NCI-H524 treated with DMSO at 0.1 percent for 48 hours (cell line): ENCODE measurements around the gene C22orf15.

ENCODE experiments used
- DNase-seq: peaks from one replicate; lab custom pipeline; 2025; lab: John Stamatoyannopoulos, UW

Gene C22orf15

DNA sequence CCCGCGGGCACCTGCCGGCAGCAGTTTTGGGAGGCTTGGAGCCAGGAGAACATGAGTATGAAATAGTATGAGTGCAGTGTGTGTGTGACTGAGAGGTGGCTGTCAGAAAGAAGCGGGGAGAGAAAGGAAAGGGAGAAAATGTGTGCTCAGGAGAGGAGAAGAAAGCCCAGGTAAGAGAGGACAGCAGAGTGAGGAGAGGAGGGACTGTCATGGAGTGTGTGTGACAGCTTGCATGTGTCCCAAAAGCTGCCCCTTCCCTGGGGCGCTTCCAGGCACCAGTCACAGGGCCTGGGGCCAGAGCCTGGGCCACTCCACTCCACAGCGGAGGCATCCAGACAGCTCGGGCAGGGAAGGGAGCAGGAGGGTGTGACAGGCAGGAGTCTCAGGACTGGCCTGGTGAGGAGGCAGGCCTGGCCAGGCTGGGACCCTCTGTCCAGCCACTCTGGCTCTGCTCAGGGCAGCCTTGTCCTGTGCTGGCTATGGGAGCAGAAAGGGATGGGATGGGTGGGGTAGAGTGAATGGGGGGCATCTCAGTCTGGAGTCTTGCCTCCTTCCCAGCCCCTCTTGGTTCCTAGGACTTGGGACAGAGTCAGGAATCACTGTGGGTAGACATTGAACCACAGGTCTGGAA lies 10.8 kb downstream of the C22orf15 start:
- no peak for DNase-seq

DNA sequence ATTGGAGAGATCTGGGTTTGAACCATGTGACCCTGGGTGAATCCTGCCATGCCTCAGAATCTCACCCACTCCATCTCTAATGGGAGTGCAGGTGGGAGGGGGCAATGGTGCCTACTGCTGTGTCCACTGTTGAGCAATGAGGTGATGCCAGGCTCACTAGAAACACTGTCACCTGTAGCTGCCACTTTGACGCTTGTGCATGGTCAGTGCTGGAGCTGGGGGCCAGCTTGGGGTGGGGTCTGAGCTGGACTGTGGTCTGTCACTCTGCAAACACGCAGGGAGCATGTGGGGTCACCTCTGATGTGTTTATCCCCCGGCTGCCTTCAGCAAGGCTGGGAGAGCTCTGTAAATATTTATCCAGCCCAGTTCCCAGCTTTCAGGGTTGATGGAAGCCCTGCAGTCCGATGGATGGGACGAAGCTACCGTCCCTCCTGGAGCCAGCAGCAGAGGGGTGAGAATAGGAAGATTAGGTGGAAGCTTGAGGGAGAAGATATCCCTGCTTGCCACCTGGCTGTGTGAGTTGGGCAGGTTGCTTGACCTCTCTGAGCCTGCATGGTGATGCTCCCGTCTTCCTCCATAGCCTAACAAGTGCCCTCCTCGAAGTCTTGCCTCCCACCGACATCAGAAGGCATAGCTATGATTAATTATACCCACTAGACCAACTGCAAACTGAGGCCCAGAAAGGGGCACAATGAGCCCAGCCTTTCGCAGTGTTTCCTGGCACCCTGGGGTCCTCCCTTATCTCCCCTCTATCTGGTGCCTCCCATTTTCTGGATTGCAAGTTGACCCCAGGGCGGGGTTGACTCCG lies 11.5 kb downstream of the C22orf15 start:
- no peak for DNase-seq

DNA sequence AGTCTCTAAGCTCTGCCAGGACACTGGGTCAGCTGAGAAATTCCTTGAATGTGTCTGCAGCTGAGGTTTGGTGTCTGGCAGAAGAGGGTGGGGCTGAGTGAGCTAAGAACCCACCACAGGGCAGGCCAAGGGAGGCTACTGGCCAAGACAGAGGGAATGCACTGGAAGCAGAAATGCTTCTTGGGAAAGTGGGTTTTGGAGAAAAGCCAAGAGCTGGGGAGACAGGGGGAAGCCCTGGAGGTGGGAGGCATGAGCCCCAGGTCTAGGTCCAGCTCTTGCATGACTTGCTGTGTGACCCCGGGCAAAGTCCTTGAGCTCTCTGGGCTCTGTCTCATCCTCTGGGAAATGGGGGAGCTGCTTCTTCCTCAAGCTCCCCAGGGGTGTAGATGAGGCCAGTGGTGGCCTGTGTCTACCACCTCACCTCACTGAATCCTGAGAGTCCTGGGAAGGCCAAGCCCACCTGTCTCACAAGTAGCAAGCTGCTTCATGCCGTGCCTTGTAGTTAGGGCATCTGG lies 12.2 kb downstream of the C22orf15 start:
- no peak for DNase-seq

DNA sequence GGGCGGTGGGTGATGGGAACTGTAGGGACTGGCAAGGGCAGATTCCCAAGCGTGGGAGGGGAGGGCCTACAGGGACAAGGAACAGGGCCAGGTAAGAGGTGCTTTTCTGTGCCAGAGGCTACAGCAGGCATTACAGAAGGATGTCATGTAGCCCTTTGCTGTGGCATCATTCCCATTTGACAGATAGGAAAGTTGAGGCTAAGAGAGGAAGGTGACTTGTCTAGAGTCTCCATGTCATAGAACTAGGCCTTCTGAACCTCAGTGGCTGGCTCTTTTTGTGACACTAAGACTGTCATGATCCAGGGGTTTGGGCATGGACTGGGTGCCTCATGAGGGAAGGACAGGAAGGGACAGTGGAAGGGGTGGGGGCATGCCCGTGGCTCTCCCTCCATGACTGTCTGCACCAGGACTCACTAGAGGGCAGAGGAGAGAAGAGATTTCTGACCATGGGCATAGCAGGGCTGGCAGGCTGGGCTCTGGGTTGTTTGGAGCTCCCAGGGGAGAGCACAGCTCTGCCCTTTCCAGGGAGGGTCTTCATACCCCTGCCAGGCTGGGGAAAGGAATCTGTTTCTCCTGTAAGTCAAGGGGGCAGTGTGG lies 13.1 kb downstream of the C22orf15 start:
- no peak for DNase-seq

DNA sequence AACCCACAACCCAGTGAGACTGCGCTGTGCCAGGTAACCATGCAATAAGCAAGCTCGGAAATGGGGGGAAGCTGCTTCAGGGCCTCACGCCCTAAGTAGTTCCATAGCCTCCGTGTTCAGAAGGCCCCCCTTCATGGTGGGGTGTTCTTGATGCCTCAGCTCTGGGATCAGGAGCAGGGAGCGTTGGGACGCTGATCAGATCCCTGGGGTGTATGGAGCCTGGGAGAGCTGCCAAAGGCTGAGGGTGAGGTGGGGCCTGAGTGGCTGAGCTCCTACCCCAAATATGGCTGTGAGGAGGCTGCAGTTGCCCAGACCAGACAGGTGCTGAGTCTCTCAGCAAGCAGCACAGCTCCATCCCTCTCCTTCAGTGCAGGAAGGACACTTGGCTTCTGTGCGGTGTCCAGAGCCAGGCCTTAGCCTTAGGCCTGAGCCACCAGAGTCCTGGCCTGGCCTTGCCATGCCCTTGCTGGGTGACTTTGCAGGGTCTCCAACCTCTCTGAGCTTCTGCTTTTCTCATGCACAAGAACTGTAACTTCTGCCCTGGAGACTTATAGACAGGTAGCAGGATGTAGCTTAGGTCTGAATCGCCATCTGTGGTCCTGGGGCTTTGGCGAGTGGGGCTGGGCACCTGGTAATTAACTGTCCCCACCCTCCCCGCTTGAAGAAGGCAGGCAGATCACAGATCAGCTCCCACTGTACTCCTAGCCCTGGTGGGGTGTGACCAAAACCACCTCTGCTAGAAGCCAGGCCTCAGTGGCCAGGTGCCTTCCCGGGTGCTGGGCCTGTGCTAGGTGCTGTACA lies 15.2 kb downstream of the C22orf15 start:
- DNase-seq: no peak

DNA sequence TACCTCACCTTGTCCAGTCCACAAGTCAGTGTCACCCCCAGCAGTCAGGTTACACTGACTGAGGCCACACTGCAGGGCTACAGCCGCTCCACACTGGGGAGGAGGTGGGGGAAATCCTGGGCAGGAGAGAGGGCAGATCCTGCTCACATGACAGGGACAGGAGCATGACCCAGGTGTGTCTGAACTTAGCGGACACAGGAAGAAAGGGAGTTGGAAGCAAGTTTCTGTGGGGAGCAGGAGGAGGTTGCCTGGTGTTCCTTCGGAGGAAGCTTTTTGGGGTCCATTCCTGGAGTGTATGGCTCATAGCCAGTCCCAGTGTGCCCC lies 15.7 kb downstream of the C22orf15 start:
- DNase-seq: no peak

DNA sequence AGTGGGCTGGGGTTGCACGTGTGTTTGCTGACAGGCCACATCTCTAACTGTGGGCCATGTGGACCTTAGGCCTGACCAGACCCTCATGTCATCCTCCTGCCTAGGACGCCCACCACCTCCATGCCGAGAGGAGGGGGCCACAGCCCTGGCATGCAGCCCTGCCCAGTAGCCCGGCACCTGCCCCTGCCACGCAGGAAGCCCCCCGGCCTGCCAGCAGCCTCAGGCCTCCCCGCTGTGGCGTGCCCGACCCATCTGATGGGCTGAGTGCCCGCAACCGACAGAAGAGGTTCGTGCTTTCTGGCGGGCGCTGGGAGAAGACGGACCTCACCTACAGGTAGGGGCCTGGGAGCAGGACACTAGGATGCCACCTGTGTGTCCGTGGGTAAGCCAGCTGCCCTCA lies 16.3 kb downstream of the C22orf15 start:
- DNase-seq: no peak

DNA sequence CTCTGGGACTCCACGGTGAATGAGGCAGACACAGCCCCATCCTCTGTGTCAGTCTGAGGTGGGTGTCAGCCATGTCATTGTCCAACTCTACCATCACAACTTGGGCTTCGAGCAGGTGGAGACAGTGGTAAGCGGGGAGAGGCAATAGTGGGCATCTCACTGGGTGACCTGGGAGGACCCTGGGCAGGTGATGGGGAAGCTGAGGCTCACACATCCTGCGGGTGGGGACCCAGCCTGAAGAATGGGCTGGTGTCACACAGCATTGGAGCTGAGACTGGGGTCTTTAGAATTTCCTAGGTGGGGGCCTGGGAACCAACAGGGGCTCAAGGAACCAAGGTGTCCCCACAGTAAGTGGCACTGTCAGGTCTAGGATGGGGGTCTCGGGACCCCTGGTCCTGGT lies 16.9 kb downstream of the C22orf15 start:
- DNase-seq: no peak

DNA sequence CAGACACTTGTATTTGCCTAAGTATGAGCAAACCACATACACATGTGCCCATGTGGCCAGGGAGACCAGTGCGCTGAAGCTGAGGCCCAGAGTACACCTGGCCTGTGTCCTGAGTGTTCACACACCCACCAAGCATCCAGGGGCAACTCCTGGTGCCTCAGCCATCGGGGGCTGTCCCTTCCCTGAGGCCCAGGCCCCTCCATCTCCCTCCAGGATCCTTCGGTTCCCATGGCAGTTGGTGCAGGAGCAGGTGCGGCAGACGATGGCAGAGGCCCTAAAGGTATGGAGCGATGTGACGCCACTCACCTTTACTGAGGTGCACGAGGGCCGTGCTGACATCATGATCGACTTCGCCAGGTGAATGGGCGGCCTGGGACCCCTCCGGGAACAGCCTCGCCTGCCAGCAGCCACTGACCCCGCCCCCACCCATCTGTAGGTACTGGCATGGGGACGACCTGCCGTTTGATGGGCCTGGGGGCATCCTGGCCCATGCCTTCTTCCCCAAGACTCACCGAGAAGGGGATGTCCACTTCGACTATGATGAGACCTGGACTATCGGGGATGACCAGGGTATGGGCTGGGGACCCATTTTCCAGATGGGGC lies 17.5 kb downstream of the C22orf15 start:
- no peak for DNase-seq

DNA sequence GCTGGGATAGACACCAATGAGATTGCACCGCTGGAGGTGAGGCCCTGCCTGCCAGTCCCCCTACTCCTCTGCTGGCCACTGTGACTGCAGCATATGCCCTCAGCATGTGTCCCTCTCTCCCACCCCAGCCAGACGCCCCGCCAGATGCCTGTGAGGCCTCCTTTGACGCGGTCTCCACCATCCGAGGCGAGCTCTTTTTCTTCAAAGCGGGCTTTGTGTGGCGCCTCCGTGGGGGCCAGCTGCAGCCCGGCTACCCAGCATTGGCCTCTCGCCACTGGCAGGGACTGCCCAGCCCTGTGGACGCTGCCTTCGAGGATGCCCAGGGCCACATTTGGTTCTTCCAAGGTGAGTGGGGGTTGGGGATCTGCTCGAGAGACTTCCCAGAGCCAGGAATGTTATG lies 18.3 kb downstream of the C22orf15 start:
- no peak for DNase-seq

DNA sequence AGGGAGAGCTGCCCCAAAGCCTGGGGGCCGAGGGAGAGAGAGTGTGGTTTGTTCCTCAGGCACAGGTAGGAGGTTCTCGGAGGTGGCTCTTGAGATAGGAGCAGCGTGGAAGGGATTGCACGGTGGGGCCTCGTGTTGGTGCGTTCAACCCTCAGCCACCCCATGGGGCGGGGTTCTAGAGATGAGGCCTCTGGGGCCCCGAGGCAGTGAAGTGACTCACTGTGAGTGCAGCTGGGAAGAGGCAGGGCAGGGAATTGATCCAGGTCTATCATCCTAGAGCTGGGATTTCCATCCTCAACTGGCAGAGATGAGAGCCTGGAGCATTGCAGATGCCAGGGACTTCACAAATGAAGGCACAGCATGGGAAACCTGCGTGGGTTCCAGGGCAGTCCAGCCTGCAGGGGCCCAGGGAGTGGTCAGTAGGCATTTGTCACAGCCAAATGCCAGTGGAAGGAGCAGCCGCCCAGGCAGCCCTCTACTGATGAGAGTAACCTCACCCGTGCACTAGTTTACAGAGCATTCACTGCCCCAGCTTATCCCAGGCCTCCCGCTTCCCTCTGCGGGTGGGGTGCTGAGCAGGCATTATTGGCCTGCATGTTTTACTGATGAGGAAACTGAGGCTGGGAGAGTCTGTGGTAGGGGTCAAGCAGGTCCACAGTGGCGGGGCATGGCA lies 18.9 kb downstream of the C22orf15 start:
- no peak for DNase-seq

DNA sequence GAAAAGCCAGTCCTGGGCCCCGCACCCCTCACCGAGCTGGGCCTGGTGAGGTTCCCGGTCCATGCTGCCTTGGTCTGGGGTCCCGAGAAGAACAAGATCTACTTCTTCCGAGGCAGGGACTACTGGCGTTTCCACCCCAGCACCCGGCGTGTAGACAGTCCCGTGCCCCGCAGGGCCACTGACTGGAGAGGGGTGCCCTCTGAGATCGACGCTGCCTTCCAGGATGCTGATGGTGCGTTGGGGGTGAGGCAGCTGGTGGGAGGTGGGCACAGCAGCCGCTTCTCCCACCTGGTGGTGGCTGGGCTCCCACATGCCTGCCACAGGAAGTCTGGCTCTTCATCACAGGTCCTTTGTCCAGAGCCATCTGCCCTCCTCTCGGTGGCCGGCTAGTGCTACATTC lies 19.5 kb downstream of the C22orf15 start:
- DNase-seq: no peak

DNA sequence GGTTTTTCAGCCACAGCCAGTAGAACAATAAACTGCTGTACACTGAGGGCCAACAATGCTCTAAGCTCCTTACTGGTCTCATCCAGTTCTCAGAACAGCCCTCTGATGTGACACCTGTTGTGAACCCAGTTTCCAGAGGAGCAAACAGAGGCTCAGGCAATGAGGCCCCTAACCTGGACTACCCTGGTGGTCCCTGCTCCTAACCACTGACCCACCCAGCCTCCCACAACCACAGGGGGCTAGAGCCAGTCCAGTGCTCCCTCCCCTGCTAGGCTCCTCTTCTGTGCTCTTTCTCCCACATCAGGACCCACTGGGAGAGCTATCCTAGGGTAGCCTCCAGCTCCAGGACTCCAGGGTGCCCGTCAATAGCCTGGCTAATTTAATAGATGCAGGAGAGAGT lies 19.9 kb downstream of the C22orf15 start:
- DNase-seq: no peak

DNA sequence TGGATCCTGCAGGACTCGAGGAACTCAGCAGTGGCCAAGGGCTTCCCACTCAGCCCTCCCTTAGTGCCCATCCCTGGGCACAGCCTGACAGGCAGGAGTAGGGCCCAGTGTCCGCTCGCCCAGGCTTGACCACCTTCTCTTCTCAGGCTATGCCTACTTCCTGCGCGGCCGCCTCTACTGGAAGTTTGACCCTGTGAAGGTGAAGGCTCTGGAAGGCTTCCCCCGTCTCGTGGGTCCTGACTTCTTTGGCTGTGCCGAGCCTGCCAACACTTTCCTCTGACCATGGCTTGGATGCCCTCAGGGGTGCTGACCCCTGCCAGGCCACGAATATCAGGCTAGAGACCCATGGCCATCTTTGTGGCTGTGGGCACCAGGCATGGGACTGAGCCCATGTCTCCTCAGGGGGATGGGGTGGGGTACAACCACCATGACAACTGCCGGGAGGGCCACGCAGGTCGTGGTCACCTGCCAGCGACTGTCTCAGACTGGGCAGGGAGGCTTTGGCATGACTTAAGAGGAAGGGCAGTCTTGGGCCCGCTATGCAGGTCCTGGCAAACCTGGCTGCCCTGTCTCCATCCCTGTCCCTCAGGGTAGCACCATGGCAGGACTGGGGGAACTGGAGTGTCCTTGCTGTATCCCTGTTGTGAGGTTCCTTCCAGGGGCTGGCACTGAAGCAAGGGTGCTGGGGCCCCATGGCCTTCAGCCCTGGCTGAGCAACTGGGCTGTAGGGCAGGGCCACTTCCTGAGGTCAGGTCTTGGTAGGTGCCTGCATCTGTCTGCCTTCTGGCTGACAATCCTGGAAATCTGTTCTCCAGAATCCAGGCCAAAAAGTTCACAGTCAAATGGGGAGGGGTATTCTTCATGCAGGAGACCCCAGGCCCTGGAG lies 20.7 kb downstream of the C22orf15 start:
- DNase-seq: no peak

DNA sequence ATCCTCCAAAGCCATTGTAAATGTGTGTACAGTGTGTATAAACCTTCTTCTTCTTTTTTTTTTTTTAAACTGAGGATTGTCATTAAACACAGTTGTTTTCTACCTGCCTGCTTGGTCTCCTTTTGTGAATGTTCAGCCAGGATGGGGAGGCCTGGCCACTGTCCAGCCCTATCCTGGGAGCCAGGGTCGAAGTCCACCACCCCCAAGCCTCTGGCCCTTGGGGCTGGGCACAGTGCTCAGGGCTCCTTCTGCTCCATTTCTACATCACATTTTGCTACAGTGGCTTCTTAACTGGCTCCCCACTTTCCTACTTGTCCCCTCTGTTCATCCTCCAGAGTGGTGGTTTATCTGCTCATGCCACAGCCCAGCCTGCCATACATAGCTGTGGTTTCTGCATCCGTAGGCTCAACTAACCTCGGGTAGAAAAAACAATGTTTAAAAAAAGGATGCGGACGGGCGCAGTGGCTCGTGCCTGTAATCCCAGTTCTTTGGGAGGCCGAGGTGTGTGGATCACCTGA lies 21.5 kb downstream of the C22orf15 start:
- no peak for DNase-seq

DNA sequence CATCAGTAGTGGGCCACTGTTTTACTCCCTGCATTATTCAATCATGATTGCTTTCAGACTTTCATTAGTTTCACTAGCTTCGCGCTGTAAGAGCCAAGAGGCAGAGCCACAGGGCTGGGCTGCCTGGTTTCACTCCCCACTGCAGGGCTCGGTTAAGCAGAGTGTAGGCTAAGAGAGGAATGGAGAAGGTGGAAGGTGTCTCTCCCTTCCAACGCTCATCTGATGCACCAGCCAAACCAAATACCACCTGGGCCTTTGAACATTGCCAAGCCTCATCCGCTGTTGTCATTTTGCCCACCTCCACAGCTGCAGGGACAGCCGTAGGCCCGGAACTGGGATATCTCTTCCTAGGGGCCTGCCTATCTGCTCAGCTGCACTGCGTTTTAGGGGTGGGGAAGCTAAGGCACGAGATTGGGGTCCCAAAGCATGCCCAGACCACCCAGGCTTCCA lies 23.5 kb downstream of the C22orf15 start:
- no peak for DNase-seq

DNA sequence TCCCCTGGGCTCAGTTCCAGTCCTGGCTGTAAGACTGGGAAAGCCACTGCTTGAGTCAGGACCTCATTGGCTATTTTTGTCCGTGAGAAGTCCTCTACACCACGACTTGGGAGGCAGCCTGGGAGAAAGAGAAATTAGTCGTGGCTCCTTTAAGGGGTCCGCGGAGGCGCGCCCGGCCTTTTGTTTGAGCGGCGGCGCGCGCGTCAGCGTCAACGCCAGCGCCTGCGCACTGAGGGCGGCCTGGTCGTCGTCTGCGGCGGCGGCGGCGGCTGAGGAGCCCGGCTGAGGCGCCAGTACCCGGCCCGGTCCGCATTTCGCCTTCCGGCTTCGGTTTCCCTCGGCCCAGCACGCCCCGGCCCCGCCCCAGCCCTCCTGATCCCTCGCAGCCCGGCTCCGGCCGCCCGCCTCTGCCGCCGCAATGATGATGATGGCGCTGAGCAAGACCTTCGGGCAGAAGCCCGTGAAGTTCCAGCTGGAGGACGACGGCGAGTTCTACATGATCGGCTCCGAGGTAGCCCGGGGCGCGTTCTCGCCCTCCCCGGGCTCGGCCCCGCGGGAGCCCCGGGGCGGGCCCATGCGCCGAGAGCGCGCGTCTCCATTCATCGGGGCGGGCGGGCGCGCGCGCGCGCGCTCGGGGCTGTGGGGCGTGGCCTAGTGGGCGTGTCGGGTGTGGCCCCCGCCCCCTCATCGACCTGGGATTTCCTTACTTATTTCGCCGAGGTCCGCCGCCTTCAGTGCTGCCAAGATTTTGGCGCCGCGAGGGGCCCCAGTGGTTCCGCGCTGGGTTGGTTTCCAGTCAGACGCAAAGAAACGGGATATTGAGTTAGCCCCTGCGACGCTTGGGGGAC lies 24.2 kb downstream of the C22orf15 start, which contains the start of gene SMARCB1:
TSS of gene SMARCB1 (plus strand) at position 215 of the 848 bp plus-strand sequence. CDS start at position 419, 204 bp downstream.
- peak; percentile 35 for DNase-seq

DNA sequence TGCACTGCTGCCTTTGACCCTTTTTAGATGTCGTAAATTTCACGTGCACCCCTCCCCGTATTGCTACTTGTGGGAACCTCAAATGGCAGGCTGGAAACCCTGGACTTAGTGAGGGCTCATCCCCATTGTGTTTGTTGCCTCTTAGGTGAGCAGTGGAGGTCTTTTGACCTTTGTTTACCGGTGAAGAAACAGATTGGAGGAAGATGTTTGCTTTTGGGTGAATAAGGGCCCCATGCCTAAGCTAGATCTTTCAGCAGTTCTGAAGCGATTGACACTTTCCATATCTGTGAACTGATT lies 24.8 kb downstream of the C22orf15 start:
- DNase-seq: no peak

DNA sequence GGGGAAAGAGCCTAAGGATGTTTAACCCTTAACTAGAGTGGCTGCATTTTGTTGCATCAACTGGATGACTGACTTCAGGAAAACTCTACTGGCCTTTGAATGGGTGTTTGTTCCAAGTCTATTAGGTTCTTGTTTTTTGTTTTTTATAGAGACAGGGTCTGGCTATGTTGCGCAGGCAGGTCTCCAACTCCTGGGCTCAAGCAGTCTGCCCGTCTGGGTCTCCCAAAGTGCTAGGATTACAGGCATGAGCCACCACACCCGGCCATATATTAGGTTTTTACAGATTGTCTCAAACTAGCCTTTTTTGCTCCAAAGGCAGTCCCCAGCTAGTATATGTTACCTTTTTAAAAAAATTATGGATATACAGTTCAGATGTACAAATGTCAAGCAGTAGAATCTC lies 25.1 kb downstream of the C22orf15 start:
- no peak for DNase-seq
